ENCODE results near the gene RPH3AL. TPM values are rescaled to one million over a fixed set of nuclear protein-coding genes. Genes with fewer than 3 reads are reported as not detected.

The RPH3AL gene
- total RNA-seq, 2 experiments from 2014 or later = 2.4 to 2.8 TPM

DNA sequence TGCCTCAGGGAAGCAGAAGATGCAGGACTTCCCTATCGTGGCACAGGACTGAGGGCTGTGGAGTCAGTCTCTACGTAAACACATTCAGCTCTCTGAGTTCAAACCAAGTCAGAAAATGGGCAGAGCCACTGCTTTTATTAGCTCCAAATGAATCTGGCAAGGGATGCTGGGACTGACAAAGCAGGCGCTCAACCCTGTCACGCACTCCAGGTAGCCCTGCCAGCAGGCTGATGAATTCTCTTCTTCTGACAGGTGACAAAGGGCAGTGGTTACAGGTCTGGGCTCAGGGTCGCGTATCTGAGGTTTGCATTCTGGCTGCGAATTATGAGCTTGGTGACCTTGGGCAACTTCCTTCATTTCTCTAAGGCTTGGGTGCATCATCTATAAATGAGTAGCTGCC, 9.4 kb downstream of the RPH3AL start:
- ChIA-PET POLR2A (no interaction called here), CTCF (no interaction called here)
- H3K4me3 Mint-ChIP-seq = no peak overlapping the region
- no peak overlapping the region for H3K4me3 ChIP-seq (ENCODE audit: low read length)
- no peaks in the 10 kb centered on the region for H3K27me3 Mint-ChIP-seq
- H3K36me3 Mint-ChIP-seq (ENCODE audit: low read depth) = no peaks in the 10 kb centered on the region
- peaks cover 4% of the 10 kb centered on the region for H3K9me3 Mint-ChIP-seq
- no peaks in the 10 kb centered on the region for H3K36me3 ChIP-seq (ENCODE audit: insufficient read depth, low read length)
- intact Hi-C loops (cut with DNase I, micrococcal nuclease) = no loop called here
- no peaks in the 10 kb centered on the region for H3K9me3 ChIP-seq (ENCODE audit: control insufficient read depth in 1 of 2, insufficient read depth in 1 of 2, low read length in 2 of 2)
- no peaks in the 10 kb centered on the region for H3K4me1 Mint-ChIP-seq (ENCODE audit: low read depth)
- H3K27ac Mint-ChIP-seq = no peak overlapping the region
- no peaks in the 10 kb centered on the region for H3K4me1 ChIP-seq (ENCODE audit: insufficient read depth, low read length)
- no peak for DNase-seq
- no peak overlapping the region for H3K27ac ChIP-seq (ENCODE audit: low read depth in 1 of 2, low read length in 2 of 2)
- ATAC-seq (ENCODE audit: poor library complexity) = no peak
- TF ChIP-seq CTCF (IDR thresholded peaks at IDR 0.05) = no peak
- no peaks in the 10 kb centered on the region for H3K27me3 ChIP-seq (ENCODE audit: control insufficient read depth in 1 of 2, insufficient read depth in 2 of 2, low read length in 2 of 2)

GRCh38 chr17:340074-340473, 12.5 kb downstream of the RPH3AL start:
- Mint-ChIP-seq H3K36me3 (ENCODE audit: low read depth) (no peaks in the 10 kb centered on the region), H3K4me1 (ENCODE audit: low read depth) (peaks cover 13% of the 10 kb centered on the region), H3K4me3 (no peak overlapping the region), H3K27me3 (no peaks in the 10 kb centered on the region), H3K27ac (no peak overlapping the region), H3K9me3 (peaks cover 4% of the 10 kb centered on the region)
- no peak for TF ChIP-seq CTCF (IDR thresholded peaks at IDR 0.05)
- Histone ChIP-seq H3K27me3 (ENCODE audit: control insufficient read depth in 1 of 2, insufficient read depth in 2 of 2, low read length in 2 of 2) (no peaks in the 10 kb centered on the region), H3K4me3 (ENCODE audit: low read length) (no peak overlapping the region), H3K27ac (ENCODE audit: low read depth in 1 of 2, low read length in 2 of 2) (no peak overlapping the region), H3K4me1 (ENCODE audit: insufficient read depth, low read length) (peaks cover 18% of the 10 kb centered on the region), H3K9me3 (ENCODE audit: control insufficient read depth in 1 of 2, insufficient read depth in 1 of 2, low read length in 2 of 2) (no peaks in the 10 kb centered on the region), H3K36me3 (ENCODE audit: insufficient read depth, low read length) (no peaks in the 10 kb centered on the region)
- ATAC-seq (ENCODE audit: poor library complexity) = no peak
- DNase-seq = no peak
- intact Hi-C loops (cut with DNase I, micrococcal nuclease) = no loop called here
- ChIA-PET CTCF (no interaction called here), POLR2A (no interaction called here)

DNA sequence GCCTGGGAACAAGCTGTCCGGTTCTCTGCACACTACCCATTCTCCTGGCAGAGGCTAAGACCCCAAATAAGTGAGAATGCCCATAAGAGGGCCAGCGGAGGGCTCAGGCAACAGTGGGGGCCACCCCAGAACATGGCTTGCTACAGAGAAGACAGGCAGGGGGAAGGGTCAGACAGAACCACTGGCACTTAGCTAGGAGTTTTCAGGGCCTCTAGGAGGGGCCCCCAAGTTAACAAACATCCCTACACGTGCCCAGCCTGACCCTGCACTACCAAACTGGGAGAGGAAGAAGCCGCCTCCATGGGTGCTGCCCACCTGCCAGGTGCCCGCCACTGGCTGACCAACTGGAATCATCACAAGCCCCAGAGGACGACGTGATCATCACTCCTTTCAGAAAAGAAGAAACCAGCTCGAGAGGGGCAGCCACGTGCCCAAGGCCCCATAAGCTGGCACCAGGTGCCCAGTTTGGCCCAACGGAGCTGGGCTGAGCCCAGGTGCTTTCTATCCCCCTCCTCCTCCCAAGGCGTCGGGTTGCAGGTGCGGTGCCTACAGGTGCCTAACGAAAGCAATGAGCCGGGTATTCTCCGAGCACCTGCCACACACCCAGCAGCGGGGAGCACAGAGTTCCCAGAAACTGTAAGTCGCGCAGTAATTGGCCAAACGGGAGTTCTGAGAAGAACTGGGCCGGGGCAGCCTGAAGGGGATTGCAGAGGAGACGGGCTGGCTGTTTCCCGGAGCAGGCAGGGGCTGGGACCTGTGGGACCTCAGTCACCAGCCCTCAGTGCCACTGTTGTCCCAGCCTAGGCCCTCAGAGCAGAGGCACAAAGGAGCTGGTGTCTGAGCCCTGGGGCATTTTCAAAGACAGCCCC, 13.2 kb downstream of the RPH3AL start:
- H3K36me3 ChIP-seq (ENCODE audit: insufficient read depth, low read length) = no peaks in the 10 kb centered on the region
- CTCF ChIA-PET = no interaction called here
- H3K4me1 ChIP-seq (ENCODE audit: insufficient read depth, low read length) = peaks cover 25% of the 10 kb centered on the region
- H3K27ac Mint-ChIP-seq = no peak overlapping the region
- no peaks in the 10 kb centered on the region for H3K27me3 Mint-ChIP-seq
- peaks cover 13% of the 10 kb centered on the region for H3K4me1 Mint-ChIP-seq (ENCODE audit: low read depth)
- intact Hi-C loops (cut with DNase I, micrococcal nuclease) = no loop called here
- no peaks in the 10 kb centered on the region for H3K27me3 ChIP-seq (ENCODE audit: control insufficient read depth in 1 of 2, insufficient read depth in 2 of 2, low read length in 2 of 2)
- peaks cover 2% of the 10 kb centered on the region for H3K9me3 Mint-ChIP-seq
- POLR2A ChIA-PET = no interaction called here
- H3K27ac ChIP-seq (ENCODE audit: low read depth in 1 of 2, low read length in 2 of 2) = no peak overlapping the region
- H3K36me3 Mint-ChIP-seq (ENCODE audit: low read depth) = no peaks in the 10 kb centered on the region
- TF ChIP-seq CTCF (IDR thresholded peaks at IDR 0.05) = no peak
- H3K9me3 ChIP-seq (ENCODE audit: control insufficient read depth in 1 of 2, insufficient read depth in 1 of 2, low read length in 2 of 2) = no peaks in the 10 kb centered on the region
- H3K4me3 Mint-ChIP-seq = no peak overlapping the region
- DNase-seq (peak in 1 of 14 experiments; percentile 9), ATAC-seq (ENCODE audit: poor library complexity) (no peak)
- H3K4me3 ChIP-seq (ENCODE audit: low read length) = no peak overlapping the region
